ENCODE measurements around the gene INS.
"Not testable (repeated sequence)": the region's sequence is repeated elsewhere in the genome, so short reads cannot be mapped to it uniquely, and the experiment has no call there.

INS gene

GRCh38 chr11:2198621-2199365, 37.8 kb upstream of the INS start:
- no peak for DNase-seq

DNA sequence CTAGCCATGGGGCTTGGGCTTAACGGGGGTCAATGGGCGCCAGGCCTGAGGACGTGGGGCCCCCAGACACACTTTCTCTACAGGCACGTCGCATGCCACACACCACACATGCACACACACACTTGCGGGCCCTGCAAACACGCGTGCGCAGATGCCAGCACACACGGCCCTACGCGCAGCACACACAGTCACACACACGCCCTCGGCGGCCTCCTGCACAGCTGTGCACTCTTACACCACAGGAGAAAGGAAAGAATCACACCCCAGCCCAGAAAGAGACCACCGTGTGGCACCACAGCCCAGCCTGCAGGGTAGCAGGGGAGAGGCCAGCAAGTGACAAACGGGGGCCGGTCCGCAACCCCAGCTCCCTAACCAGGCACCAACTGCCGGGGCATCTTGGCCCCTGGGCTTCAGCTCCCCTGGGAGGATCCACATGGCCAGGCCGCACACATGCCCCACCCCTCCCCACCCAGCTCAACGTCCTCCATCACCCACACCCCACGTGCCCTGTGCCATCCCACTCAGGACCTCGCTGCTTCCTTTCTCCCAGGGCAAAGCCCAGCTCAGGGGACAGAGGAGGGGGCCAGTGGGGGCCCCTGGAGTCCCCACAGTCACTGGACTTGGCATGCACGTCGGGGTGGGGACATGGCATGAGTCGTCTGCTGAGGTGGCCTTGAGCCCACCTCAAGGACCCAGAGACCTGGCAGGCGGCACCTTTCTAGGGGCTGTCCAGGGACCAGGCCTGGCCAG, 36.9 kb upstream of the INS start:
- DNase-seq = no peak

GRCh38 chr11:2196970-2197770, 36.2 kb upstream of the INS start:
- DNase-seq = peak; percentile 73

DNA sequence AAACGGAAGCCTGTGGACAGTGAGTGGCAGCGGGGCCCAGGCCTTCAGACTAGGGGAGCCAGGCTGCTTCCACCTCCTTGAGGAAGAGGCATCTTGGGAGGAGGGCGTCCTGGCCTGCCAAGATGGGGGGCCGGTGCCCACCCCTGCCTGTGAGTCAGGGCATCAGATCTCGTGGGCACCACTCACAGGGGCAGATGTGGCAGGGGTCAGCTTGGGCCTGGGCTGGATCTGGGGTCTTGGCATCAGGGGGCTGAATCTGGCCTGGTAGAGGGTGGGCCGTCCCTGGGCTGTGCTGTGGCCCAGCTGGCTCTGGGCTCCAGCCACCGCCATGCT, 34.7 kb upstream of the INS start:
- no peak for DNase-seq

- DNase-seq = peak; percentile 61
Observed at GRCh38 chr11:2194877-2195755, 34.1 kb upstream of the INS start.

DNA sequence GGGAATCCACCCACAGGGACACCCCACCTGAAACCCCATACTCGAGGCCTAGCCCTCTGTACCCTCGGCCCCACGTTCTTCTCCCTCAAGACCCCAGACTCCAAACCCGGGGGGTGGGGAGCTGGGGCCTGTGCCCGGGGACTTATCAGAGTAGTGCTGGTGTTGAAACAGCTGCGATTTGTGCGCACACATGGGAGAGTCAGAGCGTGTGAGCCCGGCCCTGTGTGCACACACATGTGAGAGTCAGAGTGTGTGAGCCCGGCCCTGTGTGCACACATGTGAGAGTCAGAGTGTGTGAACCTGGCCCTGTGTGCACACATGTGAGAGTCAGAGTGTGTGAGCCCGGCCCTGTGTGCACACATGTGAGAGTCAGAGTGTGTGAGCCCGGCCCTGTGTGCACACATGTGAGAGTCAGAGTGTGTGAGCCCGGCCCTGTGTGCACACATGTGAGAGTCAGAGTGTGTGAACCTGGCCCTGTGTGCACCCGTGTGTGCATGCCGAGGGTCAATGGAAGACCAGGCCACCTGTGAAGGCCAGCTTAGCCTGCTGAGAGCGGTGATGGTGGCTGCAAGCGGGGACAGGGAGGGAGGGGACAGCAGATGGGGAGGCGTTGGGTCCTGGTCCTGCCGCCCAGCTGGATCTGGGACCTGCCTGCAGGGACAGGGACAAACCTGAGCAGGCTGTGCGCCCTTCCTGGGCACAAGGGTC, 33.0 kb upstream of the INS start:
- DNase-seq = not testable (repeated sequence)

DNA sequence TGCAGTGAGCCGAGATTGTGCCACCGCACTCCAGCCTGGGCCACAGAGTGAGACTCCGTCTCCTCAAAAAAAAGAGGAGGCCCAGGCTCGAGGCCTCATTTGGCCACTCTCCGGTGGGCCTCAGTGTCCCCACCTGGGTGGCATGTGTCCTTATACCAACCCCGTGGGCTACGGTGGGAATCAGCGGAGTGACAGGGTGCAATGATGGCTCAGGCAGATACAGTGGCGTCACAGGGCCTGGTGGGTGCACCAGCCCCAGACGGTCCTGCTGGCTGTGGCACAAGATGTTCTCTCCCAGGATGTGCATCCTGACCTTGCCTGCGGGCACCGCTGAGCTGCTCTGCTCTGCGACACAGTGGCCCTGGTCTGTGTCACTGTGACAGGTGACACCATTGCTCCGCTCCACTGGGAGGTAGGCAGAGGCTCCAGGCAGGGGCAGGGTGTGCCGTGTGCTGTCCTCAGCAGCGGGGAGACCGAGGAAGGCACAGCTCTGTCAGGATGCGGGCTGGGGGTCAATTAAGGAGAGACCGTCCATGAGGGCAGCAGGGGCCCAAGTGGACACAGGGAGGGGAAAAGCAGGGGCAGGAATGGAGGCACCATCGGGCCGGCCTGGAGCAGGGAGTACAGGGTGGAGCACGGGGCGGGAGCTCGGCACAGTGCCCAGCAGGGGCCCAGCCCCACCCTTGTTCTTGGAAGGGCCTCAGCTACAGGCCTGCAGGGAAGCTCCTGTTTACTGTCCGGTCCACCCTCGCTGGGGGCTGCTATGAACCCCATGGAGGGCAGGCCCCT, 32.3 kb upstream of the INS start:
- DNase-seq = no peak

- DNase-seq = no peak
Observed at GRCh38 chr11:2192435-2192834, 31.4 kb upstream of the INS start.

DNA sequence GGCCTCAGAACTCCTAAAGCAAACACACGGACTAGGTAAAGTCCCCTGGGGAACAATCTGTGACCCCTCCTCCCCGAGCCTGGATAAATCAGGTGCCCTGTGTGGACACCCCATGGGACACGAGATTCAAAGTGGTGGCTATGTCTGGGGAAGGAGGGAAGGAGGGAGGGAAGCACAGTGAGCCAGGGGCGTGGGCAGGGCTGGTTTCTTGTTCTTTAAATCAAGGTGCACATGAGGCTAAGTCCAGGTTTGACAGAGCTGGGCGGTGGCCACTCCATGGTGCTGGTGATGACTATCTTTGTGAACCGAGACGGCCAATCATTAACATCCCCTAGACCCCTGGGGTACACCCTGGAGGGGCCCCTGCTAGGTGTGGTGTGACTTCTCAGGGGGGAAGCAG, 30.9 kb upstream of the INS start:
- DNase-seq = no peak

DNA sequence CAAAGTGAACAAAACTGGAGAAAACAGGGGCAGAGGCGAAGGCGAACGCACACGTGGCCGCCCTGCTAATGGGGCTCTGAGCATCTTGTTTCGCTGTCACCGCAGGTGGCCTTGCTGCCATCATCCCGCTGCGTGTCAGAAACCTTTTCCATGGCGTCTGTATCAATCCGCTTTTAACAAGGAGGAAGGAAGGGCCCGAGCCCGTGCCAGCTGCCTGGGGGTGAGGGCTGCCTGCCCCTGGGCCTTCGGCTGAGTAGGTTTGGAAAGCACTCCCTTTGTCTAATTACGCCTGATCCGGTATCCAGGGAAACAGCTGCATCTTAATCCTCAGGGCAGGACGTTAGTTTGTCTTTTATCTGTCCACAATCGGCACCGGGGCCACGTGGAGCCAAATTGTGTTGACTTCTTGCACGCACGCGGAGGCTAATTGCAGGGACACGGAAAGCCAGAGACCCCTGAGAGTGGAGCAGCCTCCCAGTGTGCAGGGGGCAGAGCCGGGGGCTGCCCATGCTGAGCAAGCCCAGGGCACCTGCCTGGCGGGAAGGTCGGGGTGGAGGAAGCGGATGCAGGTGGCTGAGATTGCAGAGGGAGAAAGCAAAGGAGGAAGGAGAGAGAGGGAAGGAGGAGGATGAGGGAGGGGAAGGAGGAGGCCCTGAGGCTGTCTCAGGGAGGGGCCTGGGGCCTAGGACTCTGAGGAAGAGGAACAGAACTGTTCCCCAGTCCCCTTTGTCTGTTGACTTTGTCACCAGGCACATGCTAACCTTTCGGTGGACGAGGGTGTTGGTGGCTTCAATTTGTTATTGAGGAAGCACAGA, 29.9 kb upstream of the INS start:
- no peak for DNase-seq

GRCh38 chr11:2189938-2190656, 29.1 kb upstream of the INS start:
- DNase-seq = no peak

- DNase-seq = no peak
Observed at GRCh38 chr11:2188745-2189144, 27.7 kb upstream of the INS start.

GRCh38 chr11:2187280-2187707, 26.3 kb upstream of the INS start:
- DNase-seq = no peak

DNA sequence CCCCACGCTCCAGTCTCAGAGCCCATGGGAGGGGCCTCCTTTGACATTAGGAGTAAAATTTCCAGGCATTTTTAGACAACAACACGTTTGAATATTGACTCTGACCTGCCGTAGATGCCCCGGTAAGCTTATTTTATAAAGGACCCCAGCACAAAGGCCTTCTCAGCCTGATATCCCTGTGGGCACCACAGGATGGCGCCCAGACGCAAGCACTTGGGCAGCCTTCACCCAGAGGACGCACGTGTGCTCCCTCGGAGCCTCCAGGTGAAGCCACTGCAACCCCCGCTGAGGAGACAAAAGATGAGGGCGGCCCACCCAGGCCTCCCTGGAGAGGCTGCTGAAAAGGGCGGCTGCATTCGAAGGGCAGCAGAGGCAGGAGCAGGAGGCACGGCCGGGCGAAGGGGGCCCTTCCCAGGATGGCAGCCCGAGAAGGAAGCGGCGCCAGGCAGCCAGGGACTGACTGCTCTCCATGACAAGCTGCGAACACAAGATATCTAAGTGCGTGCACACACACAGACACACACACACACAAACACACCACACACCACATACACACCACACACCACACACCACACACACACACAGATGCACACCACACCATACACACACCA, 25.8 kb upstream of the INS start:
- peak; percentile 52 for DNase-seq

DNA sequence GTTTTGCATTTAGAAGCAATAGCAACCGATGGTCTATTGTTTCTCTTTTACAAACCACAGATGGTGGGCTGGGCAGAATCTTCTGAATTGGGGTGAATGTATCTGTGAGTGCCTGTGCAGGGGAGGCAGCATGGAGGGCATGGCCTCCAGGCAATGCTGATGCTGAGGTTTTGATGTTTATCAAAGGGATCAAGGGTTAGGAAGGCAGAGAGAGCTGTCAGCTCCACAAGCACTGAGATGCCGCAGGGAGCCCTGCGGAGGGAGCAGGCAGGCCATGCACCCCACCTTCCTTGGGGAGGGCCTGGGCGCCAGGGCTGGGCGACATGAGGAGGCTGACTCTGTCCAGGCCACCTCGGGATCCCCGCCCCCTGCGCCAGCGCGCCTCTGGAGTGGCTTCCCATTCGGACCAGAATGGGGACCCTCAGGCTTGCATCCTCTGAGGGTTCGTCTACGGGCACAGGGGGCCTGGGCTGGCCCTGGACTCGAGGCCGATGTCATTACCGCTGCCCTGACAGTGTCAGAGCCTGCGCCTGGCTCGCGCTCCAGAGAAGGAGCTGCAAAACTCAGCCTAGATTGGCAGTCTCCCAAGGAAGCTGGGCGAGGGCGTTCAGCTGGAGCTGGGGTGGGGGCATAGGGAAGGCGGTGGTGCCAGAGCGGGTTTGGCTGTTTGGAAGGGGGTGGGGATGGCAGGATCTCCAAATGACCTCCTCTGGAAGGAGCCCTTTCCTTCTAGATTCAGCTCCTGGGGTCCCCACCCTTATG, 24.5 kb upstream of the INS start:
- DNase-seq = no peak

DNA sequence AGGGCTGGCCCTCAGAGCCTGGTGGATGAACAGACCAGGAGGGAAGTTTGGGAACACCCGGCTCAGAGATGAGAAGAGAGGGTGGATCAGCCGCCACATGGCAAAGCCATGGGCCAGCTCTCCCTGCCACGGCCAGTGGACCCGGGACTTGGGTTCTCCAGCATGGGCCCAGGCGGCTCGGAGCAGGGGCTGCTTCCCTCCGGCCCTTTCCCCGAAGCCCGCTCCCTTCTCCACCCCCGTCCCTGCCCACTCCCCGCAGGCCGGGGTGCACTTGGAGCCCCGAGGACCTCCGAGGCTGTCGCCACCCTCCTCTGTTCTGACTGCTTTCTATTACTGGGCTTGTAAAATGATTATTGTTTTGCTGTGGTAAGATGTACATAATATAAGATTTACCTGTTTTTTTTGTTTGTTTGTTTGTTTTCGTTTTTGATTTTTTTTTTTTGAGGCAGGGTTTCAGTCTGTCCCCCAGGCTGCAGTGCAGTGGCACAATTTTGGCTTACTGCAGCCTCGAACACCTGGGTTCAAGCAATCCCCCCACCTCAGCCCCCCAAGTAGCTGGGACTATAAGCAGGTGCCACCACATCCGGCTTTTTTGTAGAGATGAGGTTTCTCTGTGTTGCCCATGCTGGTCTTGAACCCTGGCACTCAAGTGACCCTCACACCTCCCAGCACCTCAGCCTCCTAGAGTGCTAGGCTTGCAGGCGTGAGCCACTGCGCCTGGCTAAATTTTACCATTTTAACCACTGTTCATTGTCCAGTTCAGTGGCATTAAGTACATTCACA, 21.9 kb upstream of the INS start:
- no peak for DNase-seq

DNA sequence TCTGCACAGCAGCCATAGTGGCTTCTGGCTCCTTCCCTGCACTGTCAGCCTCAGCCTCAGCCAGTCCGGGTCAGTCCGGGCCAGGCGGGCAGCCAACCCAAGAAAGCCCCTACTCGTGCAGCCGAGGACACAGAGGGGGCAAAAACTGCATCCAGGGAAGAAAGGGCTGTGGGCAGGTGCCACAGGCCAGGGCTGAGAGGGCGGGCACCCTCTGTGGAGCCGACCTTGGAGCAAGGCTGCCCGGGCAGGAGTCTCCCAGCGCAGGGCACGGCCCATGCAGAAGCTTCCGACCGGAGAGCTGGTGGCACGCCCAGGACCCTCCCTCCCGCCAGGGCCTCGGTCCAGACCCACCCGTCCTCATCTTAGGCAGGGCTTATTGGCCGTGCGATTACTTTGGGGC, 21.1 kb upstream of the INS start:
- no peak for DNase-seq
